Embryonic facial prominence (tissue), 1 donor: ENCODE data around the gene FOXD2.

Experiments used
- DNase-seq: peaks from one replicate; pipeline ENCODE4 v3.0.0-alpha.2; 2016; ENCODE audit errors: extremely low spot score

FOXD2 gene

GRCh38 chr1:47465605-47466004, 27.8 kb downstream of the FOXD2 start:
- DNase-seq, result no peak

DNA sequence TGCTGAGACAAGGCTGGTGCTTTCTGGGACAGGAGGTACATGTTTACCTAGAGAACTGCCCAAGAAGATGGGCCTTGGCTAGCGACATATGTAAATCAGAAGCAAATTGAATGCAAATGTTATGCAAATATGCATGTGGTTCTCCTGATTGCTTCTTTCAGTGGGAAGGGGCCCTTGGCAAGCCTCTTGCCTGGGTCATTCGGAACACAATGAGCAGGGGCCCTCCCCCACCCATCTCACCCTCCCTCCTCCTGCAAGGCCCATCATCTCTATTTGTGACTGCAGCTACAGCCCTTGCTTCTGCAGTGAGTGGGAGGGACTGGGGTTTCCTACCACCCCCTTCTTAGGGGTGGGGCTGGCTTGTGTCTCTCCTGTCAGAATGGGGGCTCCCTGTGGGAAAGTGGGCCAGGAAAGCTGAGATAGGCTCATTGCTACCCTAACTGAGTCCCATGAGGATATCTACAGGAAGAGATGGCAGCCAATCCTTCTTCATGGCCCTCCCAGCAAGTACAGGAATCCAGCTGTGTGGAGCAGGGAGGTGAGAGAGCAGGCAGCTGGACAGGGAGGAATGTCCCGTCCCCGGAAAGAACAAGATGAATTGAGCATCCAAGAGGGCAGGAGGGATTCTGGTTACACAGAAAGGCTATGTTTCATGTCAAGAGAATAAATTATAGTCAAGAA, 31.0 kb downstream of the FOXD2 start:
- no peak for DNase-seq

GRCh38 chr1:47469390-47469759, 31.5 kb downstream of the FOXD2 start:
- no peak for DNase-seq

- DNase-seq, result no peak
Measured at GRCh38 chr1:47469910-47470309, 32.1 kb downstream of the FOXD2 start.

DNA sequence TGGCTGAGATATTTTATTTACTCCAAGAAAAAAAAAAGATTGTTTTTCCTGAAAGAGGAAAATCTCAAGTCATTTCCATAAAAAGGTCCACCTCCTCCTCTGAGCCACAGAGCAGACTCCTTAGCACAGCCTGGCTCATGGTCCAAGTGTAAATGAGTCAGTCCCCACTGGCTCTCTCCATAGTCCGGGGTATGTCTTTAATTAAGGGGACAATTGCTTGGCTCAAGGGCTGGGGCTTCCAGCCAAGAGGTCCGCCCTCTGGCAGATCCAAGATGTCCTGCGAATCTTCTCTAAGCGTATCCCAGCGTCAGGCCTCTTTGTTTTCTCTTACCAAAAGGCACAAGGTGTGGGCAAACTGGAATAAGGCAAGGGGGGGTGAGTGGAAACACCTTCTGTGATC, 33.3 kb downstream of the FOXD2 start:
- no peak for DNase-seq

- no peak for DNase-seq
Measured at GRCh38 chr1:47474278-47475193, 36.7 kb downstream of the FOXD2 start.

- no peak for DNase-seq
Measured at GRCh38 chr1:47477595-47478080, 39.8 kb downstream of the FOXD2 start.

- no peak for DNase-seq
Measured at GRCh38 chr1:47478090-47478489, 40.2 kb downstream of the FOXD2 start.

- no peak for DNase-seq
Measured at GRCh38 chr1:47479664-47480063, 41.8 kb downstream of the FOXD2 start.

DNA sequence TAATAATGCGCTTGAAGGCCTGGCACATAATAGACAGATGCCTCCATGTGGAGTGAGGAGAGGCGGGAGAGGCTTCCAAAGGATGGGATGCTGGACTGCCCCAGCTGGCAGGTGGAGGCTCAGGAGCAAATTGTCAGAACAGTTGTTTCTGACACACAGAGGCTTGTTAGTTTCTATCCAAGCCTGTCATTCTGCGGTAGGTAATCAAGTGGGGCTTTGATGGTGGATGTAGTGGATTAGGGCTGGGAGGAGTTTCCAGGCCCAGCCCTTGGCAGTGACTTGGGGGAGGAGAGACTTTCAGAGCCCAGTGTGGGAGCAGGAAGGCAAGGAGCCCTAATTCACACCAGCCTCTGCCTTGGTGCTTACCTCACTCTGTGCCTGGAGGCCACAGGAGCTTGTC, 44.1 kb downstream of the FOXD2 start:
- no peak for DNase-seq

DNA sequence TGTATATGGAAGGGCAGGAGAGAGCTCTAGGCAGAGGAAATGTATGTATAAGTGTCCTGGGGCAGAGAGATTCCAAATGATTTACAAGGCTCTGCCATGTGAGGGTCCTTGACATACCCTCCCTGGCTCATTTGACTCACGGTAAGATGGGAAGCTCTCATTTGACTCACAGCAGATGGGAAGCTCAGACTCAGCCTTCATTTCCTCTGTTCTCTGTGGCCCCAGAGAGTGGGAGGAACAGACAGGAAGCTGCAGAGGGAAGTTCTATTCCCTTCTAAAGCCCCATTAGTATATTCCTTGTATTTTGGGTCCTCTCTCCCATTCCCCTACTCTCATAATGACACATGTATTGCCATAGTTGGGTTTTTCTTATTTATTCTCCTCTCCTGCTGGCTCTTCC, 44.9 kb downstream of the FOXD2 start:
- DNase-seq, result no peak

DNA sequence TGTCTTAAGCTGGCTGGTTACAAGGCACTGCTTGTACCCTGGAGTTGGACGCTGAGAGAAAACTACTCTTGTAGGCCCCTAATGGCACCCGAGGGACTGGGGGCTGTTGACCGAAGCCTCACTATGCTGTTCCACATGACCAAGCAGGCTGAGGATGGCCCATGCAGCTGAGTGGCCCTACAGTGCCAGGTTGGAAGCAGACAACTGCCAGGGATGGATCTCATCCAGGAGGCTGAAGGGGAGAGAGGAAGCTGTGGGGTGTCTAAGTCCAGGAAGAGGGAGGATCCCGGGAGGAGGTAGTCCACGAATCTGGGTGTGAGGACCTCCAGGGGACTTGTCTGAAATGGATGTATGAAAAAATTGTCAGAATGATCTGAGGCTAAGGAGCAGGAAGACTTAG, 45.8 kb downstream of the FOXD2 start:
- DNase-seq, result no peak

GRCh38 chr1:47485817-47486216, 48.0 kb downstream of the FOXD2 start:
- DNase-seq, result no peak

- DNase-seq, result no peak
Measured at GRCh38 chr1:47487332-47487731, 49.5 kb downstream of the FOXD2 start.

DNA sequence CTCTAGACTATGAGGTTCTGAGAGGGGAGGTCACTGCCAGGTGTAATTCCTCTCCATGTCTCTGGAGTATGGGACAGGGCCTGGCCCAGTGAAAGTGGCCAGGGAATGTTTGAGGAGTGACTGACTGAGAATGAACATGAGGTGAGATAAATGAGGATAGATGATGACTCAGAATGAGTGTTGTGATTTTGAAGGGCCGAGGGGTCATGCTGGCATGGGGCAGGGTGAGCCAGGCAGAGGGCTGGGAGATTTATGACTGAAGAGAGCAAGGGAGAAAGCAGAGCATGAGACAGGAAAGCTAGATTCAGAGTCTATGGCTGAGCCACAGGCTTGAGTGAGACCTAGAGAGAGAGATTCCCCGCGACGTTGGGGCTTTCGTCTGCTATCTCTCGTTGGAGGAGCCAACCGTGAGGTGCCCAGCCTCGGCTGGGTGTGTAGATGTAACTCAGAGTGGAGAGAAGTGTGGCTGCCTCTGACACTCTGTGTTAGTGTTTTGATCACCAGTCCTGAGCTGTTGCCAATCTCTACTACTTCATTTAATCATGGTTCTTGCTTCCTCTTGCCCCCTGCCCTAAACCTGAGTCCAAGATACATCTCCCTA, 50.1 kb downstream of the FOXD2 start:
- DNase-seq, result no peak
